Kidney (tissue), 14 donors: ENCODE measurements around the gene ASTN2. TPM values are rescaled to one million over a fixed set of nuclear protein-coding genes. Genes with fewer than 3 reads are reported as not detected.

ENCODE experiments used
- DNase-seq, 5 donors: peaks; one replicate each; pipeline ENCODE4 v3.0.0-alpha.2; 2013 to 2020
- FAIRE-seq: peaks from 2 replicates; lab custom pipeline; 2012; peaks lifted over from hg19 to GRCh38; lab: Jason Lieb, UNC
- H3K27ac ChIP-seq, 2 donors: one replicate each; pipeline ENCODE4 v1.7.0; 2013; ENCODE audit warnings: low read depth in 2 of 2, low read length in 2 of 2, inconsistent platforms in 1 of 2
- H3K27me3 ChIP-seq: one replicate; pipeline ENCODE4 v1.7.1; 2013; ENCODE audit warnings: low read length, inconsistent platforms; ENCODE audit not compliant: control insufficient read depth, insufficient read depth
- H3K36me3 ChIP-seq, 3 donors: one replicate each; pipeline versions ENCODE4 v1.7.0 to v1.7.1; 2013; ENCODE audit warnings: low read length in 3 of 3, control low read depth in 1 of 3, inconsistent platforms in 1 of 3; ENCODE audit not compliant: insufficient read depth in 3 of 3, control insufficient read depth in 2 of 3
- H3K4me1 ChIP-seq, 3 donors: one replicate each; pipeline versions ENCODE4 v1.7.0 to v1.7.1; 2013; ENCODE audit warnings: low read length in 3 of 3, inconsistent platforms in 1 of 3, low read depth in 1 of 3; ENCODE audit not compliant: control insufficient read depth in 2 of 3, insufficient read depth in 2 of 3
- H3K4me3 ChIP-seq, 3 donors: one replicate each; pipeline versions ENCODE4 v1.7.0 to v1.8.1; 2013; ENCODE audit warnings: low read length in 3 of 3, control low read depth in 1 of 3, inconsistent platforms in 1 of 3
- H3K9ac ChIP-seq, 3 donors: one replicate each; pipeline versions ENCODE4 v1.7.0 to v1.7.1; 2013; ENCODE audit warnings: low read length in 3 of 3, control low read depth in 1 of 3, inconsistent platforms in 1 of 3
- H3K9me3 ChIP-seq, 3 donors: one replicate each; pipeline versions ENCODE4 v1.7.0 to v1.7.1; 2013; ENCODE audit warnings: low read length in 3 of 3, control low read depth in 1 of 3, inconsistent platforms in 1 of 3; ENCODE audit not compliant: control insufficient read depth in 2 of 3, insufficient read depth in 1 of 3
- intact Hi-C: fragments of 100-400 bp; cut with DNase I; formaldehyde crosslinking; loops from one replicate; pipeline ENCODE4 v1.11.1; 2022
- polyA plus RNA-seq: library from polyadenylated mRNA; stranded (reverse); fragments of 350-450 nt; fragmentation: Illumina TruSeq; extraction: RNeasy Lipid Tissue Mini Kit (QIAGEN cat#74804); gene quantifications from one replicate; pipeline ENCODE4 v1.2.3, GENCODE V29; 2014; ENCODE audit warnings: low read depth, low replicate concordance; ENCODE audit not compliant: insufficient read depth
- total RNA-seq: library from RNA; stranded (reverse); fragmentation: NEBNext Ultra II Directional; extraction: Animal tissue kit (Norgen Biotek cat#: 25700); gene quantifications from one replicate; pipeline ENCODE4 v1.2.1, GENCODE V29; 2021
- TF ChIP-seq, protein P1 (sequence below): IDR thresholded peaks from 3 replicates; pipeline ENCODE4 v1.5.1; 2012; ENCODE audit warnings: mild to moderate bottlenecking, moderate library complexity, borderline replicate concordance; ENCODE audit not compliant: insufficient read depth; ENCODE audit errors: extremely low read depth
- donor health status: control.
- donor health status: control.
- donor health status: control.
- donor health status: control.
- donor health status: control.
- donor health status: DM: yes; HTN: yes; CAD: no.
- donor health status: Normal renal cell carcinoma (clear cell type).

The ASTN2 gene
- total and polyA plus RNA-seq, 2 donors from 2014 or later: 7.6 to 11.5 TPM

DNA sequence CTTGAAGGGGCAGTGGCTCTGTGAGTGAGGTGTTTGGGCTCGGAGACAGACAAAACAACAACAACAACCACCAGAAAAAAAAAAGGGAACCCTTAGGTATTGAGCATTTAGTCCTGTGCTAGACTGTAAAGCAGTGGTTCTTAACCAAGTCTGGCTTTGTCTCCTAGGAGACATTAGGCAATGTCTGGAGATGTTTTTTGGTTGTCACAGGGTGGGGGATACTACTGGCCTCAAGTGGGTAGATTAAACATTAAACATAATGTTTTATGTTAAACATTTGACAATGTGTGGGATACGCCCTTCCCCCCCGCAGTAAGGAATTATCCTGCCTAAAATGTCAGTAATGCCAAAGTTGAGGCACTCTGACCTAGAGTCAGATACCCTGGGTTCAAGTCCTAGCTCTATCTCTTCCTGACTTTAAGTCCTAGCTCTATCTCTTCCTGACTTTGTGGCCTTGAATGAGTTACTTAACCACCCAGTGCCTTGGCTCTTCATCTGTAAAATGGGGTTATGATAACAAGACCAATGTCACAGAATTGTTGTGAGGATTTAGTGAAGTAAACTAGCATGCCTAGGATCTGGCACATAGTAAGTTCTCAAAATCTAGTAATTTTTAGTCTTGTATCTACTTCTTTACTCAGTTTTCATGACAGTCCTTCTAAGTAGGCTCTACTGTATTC is 725.9 kb downstream of the ASTN2 start:
- Histone ChIP-seq H3K4me3 (peak overlapping the region in 1 of 3 donors; percentile 3), H3K27me3 (no peaks in the 10 kb centered on the region), H3K9ac (no peak overlapping the region), H3K4me1 (peaks cover 0 to 16% (median 15%) of the 10 kb centered on the region in 3 donors), H3K36me3 (no peaks in the 10 kb centered on the region), H3K9me3 (no peaks in the 10 kb centered on the region), H3K27ac (no peak overlapping the region)
- DNase-seq (no peak), FAIRE-seq (no peak)
- TF ChIP-seq, protein P1, sequence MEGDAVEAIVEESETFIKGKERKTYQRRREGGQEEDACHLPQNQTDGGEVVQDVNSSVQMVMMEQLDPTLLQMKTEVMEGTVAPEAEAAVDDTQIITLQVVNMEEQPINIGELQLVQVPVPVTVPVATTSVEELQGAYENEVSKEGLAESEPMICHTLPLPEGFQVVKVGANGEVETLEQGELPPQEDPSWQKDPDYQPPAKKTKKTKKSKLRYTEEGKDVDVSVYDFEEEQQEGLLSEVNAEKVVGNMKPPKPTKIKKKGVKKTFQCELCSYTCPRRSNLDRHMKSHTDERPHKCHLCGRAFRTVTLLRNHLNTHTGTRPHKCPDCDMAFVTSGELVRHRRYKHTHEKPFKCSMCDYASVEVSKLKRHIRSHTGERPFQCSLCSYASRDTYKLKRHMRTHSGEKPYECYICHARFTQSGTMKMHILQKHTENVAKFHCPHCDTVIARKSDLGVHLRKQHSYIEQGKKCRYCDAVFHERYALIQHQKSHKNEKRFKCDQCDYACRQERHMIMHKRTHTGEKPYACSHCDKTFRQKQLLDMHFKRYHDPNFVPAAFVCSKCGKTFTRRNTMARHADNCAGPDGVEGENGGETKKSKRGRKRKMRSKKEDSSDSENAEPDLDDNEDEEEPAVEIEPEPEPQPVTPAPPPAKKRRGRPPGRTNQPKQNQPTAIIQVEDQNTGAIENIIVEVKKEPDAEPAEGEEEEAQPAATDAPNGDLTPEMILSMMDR: no peak
- intact Hi-C loops: no loop called here

GRCh38 chr9:116687754-116688135 is 727.1 kb downstream of the ASTN2 start:
- Histone ChIP-seq H3K36me3 (no peaks in the 10 kb centered on the region), H3K27ac (peak overlapping the region in 1 of 2 donors; percentile 27), H3K9me3 (no peaks in the 10 kb centered on the region), H3K27me3 (no peaks in the 10 kb centered on the region), H3K9ac (peak overlapping the region; percentile 58 to 73 (median 65)), H3K4me1 (peaks cover 0 to 16% (median 15%) of the 10 kb centered on the region in 3 donors), H3K4me3 (peak overlapping the region; percentile 69 to 90 (median 85))
- DNase-seq (peak in 3 of 5 donors; percentile 25 to 51 (median 43)), FAIRE-seq (no peak)
- TF ChIP-seq, protein P1: no peak
- intact Hi-C loops: no loop called here

DNA sequence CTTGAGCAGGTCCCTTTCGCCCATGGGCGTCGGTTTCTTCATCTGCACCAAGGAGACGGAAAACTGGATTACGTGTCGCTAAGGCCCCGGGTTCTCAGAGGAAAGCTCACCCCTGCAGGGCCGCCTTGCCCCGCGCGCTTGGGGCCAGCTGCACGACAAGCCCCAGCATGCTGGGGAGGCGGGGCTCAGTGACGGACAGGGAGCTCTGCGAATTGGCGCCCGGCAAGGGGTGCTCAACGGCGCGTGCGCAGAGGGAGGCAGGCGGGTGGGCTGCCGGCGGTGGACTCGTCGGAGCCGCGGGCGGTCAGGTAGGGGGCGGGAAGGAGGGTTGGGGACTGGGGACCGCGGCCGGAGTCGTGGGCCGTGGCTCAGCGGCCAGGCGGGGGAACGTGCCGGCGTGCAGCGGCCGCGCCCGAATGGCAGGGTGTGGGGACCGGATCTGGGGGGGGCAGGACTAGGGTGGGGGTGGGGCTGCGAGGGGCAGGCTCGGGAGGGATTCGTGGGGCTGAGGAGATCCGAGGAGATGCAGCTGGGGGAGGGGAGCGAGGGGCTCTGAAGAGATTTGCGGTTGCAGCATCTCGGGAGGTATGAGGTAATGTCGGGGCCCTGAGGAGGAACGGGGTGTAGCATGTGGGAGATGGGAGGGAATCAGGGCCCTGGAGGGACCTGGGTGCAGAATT is 727.6 kb downstream of the ASTN2 start, which contains the start of gene TRIM32:
TSS of gene TRIM32 (plus strand) at position 232 of the 680 bp plus-strand sequence. CDS start 10,438 bp downstream, outside the sequence.
- Histone ChIP-seq H3K4me3 (peak within 1 kb of the TSS; percentile 85 to 90 (median 86)), H3K27me3 (no peaks in the 10 kb centered on the region), H3K4me1 (peaks cover 0 to 16% (median 15%) of the 10 kb centered on the region in 3 donors), H3K9ac (peak within 1 kb of the TSS; percentile 58 to 73 (median 68)), H3K9me3 (no peaks in the 10 kb centered on the region), H3K27ac (peak within 1 kb of the TSS in 1 of 2 donors; percentile 44), H3K36me3 (no peaks in the 10 kb centered on the region)
- DNase-seq (peak; percentile 96 to 98 (median 97)), FAIRE-seq (no peak)
- TF ChIP-seq, protein P1: no peak
- intact Hi-C loops: no loop called here
